HEK293T (cell line): Measurements from ENCODE around the gene LDHAL6B.

Experiments used
- CTCF ChIA-PET: fragments of 350-600 bp; formaldehyde crosslinking; extraction: SDS; loops from one replicate; lab custom pipeline; 2021; ENCODE audit warnings: antibody characterized with exemption, inconsistent platforms; lab: Yijun Ruan, JAX
- POLR2A ChIA-PET: fragments of 350-600 bp; formaldehyde crosslinking; extraction: SDS; loops from one replicate; lab custom pipeline; 2020; ENCODE audit warnings: antibody characterized with exemption, inconsistent platforms; lab: Yijun Ruan, JAX
- DNase-seq: peaks from one replicate; pipeline ENCODE4 v3.0.0; 2012; ENCODE audit warnings: mixed read lengths; ENCODE audit errors: extremely low spot score
- ARNT ChIP-seq: fragments of 450-650 bp; IDR thresholded peaks from 2 replicates; pipeline ENCODE4 v1.6.1; 2017; ENCODE audit warnings: mild to moderate bottlenecking
- BHLHE40 ChIP-seq: fragments of 450-650 bp; IDR thresholded peaks from 2 replicates; pipeline ENCODE4 v1.6.1; 2016; ENCODE audit warnings: mild to moderate bottlenecking, moderate library complexity, borderline replicate concordance
- CTBP1 ChIP-seq: fragments of 450-650 bp; IDR thresholded peaks from 2 replicates; pipeline ENCODE4 v1.6.1; 2016; ENCODE audit warnings: borderline replicate concordance
- ELF4 ChIP-seq: fragments of 450-650 bp; IDR thresholded peaks from 2 replicates; pipeline ENCODE4 v1.6.1; 2017; ENCODE audit warnings: antibody characterized with exemption
- FOXA1 ChIP-seq: fragments of 450-650 bp; IDR thresholded peaks from 2 replicates; pipeline ENCODE4 v1.6.1; 2016; ENCODE audit warnings: mild to moderate bottlenecking
- FOXK2 ChIP-seq: fragments of 450-650 bp; IDR thresholded peaks from 2 replicates; pipeline ENCODE4 v1.6.1; 2016; ENCODE audit warnings: mild to moderate bottlenecking
- FOXM1 ChIP-seq: fragments of 450-650 bp; IDR thresholded peaks from 2 replicates; pipeline ENCODE4 v1.6.1; 2017; ENCODE audit warnings: mild to moderate bottlenecking, borderline replicate concordance
- HDGF ChIP-seq: fragments of 450-650 bp; IDR thresholded peaks from 2 replicates; pipeline ENCODE4 v1.6.1; 2017; ENCODE audit warnings: antibody characterized with exemption, borderline replicate concordance
- L3MBTL2 ChIP-seq: fragments of 450-650 bp; conservative IDR thresholded peaks from 2 replicates; pipeline ENCODE4 v1.6.1; 2016; ENCODE audit warnings: mild to moderate bottlenecking
- LEF1 ChIP-seq: fragments of 450-650 bp; IDR thresholded peaks from 2 replicates; pipeline ENCODE4 v1.6.1; 2017; ENCODE audit warnings: mild to moderate bottlenecking, borderline replicate concordance
- NFRKB ChIP-seq: fragments of 450-650 bp; IDR thresholded peaks from 2 replicates; pipeline ENCODE4 v1.6.1; 2016; ENCODE audit warnings: mild to moderate bottlenecking, moderate library complexity
- SP1 ChIP-seq: fragments of 450-650 bp; IDR thresholded peaks from 2 replicates; pipeline ENCODE4 v1.6.1; 2017
- SUZ12 ChIP-seq: fragments of 450-650 bp; IDR thresholded peaks from 2 replicates; pipeline ENCODE4 v1.6.1; 2016; ENCODE audit warnings: mild to moderate bottlenecking
- TARDBP ChIP-seq: fragments of 450-650 bp; IDR thresholded peaks from 2 replicates; pipeline ENCODE4 v1.6.1; 2016
- ZNF384 ChIP-seq: fragments of 450-650 bp; IDR thresholded peaks from 2 replicates; pipeline ENCODE4 v1.6.1; 2016
- TF ChIP-seq, protein P1 (sequence below): fragments of 450-650 bp; IDR thresholded peaks from 2 replicates; pipeline ENCODE4 v1.6.1; 2016

Gene LDHAL6B

DNA sequence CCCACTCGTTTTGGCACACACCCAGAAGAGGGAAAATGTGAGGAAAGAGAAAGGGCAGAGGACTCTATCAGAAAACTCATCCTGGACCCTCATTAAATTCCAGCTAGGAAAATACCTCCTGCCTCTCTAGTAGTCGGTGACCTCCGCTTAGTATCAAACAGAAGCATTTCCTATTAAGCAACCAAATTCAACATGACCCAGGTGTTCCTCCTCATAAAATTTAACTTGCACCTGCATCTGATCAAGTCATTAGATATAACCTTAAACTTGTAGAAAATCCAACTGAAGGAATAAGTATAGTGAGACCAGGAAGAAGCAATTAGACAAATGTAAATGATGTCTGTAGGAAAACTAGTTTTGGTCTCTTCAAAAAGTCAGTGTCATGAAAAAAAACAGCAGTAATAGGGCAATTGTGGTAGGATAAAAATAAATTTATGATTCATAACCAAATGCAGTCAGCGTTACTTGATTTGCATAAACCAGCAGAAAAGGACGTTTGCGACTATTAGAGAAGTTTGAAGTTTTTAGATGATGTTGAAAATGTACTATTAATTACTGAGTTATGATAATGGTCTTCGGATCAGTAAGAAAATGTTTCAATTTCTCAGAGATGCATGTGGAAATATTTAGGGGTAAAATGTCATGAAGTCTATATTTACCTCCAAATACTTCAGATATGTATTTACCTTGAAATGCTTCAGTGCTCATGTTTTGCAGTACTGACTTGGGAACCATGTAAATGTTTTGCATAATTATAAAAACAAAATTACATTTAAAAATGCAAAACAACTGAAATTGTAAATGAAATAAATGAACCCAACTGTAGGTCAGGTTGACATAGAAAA is 44.6 kb downstream of the LDHAL6B start:
- TF ChIP-seq ZNF384, result no peak
- TF ChIP-seq HDGF, result no peak
- TF ChIP-seq FOXM1, result no peak
- no peak for TF ChIP-seq SUZ12
- no peak for TF ChIP-seq ELF4
- TF ChIP-seq TARDBP, result no peak
- TF ChIP-seq SP1, result no peak
- TF ChIP-seq ARNT, result no peak
- no peak for TF ChIP-seq FOXA1
- no peak for TF ChIP-seq L3MBTL2
- no peak for TF ChIP-seq BHLHE40
- TF ChIP-seq LEF1, result no peak
- no peak for TF ChIP-seq FOXK2
- TF ChIP-seq NFRKB, result no peak
- TF ChIP-seq, protein P1, sequence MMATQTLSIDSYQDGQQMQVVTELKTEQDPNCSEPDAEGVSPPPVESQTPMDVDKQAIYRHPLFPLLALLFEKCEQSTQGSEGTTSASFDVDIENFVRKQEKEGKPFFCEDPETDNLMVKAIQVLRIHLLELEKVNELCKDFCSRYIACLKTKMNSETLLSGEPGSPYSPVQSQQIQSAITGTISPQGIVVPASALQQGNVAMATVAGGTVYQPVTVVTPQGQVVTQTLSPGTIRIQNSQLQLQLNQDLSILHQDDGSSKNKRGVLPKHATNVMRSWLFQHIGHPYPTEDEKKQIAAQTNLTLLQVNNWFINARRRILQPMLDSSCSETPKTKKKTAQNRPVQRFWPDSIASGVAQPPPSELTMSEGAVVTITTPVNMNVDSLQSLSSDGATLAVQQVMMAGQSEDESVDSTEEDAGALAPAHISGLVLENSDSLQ, result no peak
- TF ChIP-seq CTBP1, result no peak
- ChIA-PET CTCF (no interaction called here), POLR2A (no interaction called here)
- DNase-seq, result no peak

DNA sequence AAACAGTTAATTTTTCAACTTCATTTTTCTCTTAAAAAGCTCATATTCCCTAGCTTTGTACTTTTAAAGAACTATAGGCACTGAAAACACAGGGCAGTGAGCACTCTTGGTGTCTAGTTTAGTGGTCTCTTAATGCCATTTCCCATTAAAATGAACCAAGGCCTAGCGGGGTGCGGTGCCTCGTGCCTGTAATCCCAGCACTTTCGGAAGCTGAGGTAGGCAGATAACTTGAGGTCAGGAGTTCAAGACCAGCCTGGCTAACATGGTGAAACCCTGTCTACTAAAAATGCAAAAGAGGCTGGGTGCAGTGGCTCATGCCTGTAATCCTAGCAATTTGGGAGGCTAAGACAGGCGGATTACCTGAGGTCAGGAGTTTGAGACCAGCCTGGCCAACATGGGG is 45.5 kb downstream of the LDHAL6B start:
- POLR2A ChIA-PET, result no interaction called here
- no peak for DNase-seq
- CTCF ChIA-PET, result interaction anchor here (0.5 kb wide), 1 partner anchor 927 kb away, joined by 3 read pairs; no protein-coding TSS in a partner anchor
- TF ChIP-seq ELF4 (no peak), TARDBP (no peak), FOXK2 (no peak), FOXM1 (no peak), ZNF384 (no peak), SP1 (no peak), LEF1 (no peak), BHLHE40 (no peak)
- TF ChIP-seq, protein P1, result no peak

DNA sequence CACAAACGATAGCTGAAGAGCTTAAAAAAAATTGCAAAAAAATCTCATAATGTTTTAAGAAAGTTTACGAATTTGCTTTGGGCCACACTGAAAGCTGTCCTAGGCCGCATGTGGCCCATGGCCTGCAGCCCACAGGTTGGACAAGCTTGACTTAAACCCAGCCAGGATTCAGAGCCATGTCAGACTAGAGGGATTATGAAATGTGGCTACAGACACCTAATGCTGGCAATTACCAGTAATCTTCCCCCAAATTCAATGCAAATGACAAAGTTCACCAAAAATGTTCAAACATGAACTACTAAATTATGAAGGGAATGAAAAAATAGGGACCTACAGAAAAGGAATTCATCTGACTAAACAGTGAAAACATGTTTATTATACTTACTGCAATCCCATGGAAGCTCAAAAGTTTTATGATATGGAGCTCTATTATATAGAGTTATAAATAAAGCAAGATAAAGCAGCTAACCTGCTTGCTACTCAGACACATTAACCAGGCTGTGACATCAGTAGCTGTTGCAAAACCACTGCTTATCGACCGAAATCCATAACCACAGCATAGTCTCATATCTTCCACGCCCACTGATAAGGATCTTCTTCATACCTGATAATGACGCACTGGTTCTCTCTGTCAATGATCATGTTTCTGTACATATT is 49.2 kb downstream of the LDHAL6B start:
- POLR2A ChIA-PET, result no interaction called here
- no peak for DNase-seq
- TF ChIP-seq, protein P1, result no peak
- TF ChIP-seq FOXA1, result no peak
- TF ChIP-seq ZNF384, result no peak
- TF ChIP-seq L3MBTL2, result no peak
- TF ChIP-seq SP1, result no peak
- no peak for TF ChIP-seq SUZ12
- no peak for TF ChIP-seq TARDBP
- no peak for TF ChIP-seq LEF1
- no peak for TF ChIP-seq FOXK2
- no peak for TF ChIP-seq ELF4
- no peak for TF ChIP-seq FOXM1
- no peak for TF ChIP-seq HDGF
- CTCF ChIA-PET, result no interaction called here

DNA sequence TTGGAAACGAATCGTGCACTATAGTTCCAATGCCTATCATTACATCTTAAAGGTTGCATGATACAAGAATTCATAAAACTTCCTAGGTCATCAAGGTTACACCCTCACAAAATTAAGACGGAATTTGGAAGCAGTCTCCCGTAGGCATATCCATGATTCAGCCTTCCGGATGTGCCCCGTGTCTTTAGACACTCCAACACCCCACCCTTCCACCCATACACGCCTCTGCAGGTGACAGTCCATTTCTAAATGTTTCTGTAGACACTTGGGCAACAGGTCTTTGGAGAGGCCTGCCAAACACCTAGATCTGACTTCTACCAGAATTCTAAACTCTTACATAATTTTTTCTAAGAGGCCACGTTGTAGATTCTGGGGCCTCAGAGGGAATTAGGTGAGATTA is 49.8 kb downstream of the LDHAL6B start:
- no peak for TF ChIP-seq LEF1
- no peak for TF ChIP-seq BHLHE40
- no peak for TF ChIP-seq ARNT
- TF ChIP-seq HDGF, result no peak
- no peak for TF ChIP-seq ZNF384
- TF ChIP-seq ELF4, result no peak
- CTCF ChIA-PET, result no interaction called here
- no peak for DNase-seq
- POLR2A ChIA-PET, result no interaction called here

DNA sequence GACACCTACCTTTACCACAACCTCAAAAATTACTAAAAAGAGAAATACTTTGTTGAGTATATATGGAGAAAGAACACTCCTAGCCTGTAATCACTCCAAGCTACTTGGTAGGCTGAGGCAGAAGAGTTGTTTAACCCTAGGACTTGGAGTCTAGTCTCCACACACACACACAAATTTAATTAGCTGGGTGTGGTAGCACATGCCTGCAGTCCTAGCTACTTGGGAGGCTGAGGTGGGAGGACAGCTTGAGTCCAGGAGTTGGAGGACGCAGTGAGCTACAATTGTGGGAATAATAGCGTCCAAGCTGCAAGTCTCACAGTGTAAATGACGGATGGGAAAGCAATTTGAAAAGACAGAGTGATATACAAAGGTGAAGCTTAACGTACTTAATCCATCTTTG is 50.5 kb downstream of the LDHAL6B start:
- POLR2A ChIA-PET, result no interaction called here
- DNase-seq, result no peak
- CTCF ChIA-PET, result interaction anchor here (1.3 kb wide), 1 partner anchor 10 kb away, joined by 4 read pairs; no protein-coding TSS in a partner anchor
- no peak for TF ChIP-seq FOXK2
- no peak for TF ChIP-seq TARDBP
- no peak for TF ChIP-seq HDGF
